ENCODE data around the gene LOXHD1. TPM values are rescaled to one million over a fixed set of nuclear protein-coding genes. Genes with fewer than 3 reads are reported as not detected.
A peak's percentile ranks its signal among the peaks of the same experiment; 100 is the strongest.

LOXHD1 gene
- total RNA-seq, 1 donor from 2014 or later, result 2.8 TPM

DNA sequence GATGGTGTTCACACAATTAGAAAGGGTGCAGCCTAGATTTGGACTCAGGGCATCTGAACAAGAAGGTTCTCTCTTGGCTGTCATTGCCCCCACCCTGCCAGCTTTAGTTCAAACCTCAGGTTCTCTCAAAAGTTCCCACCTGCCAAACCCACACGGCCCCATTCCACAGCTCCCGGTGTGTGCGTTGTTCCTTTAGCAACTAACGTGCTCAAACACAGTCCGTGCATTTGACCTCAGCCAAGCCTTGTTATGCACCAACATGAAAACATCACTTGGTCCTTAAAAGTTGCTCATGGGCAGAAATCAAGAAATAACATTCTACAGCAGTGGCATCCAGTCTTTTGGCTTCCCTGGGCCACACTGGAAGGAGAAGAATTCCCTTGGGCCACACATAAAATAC lies 32.0 kb downstream of the LOXHD1 start:
- no peak for DNase-seq

DNA sequence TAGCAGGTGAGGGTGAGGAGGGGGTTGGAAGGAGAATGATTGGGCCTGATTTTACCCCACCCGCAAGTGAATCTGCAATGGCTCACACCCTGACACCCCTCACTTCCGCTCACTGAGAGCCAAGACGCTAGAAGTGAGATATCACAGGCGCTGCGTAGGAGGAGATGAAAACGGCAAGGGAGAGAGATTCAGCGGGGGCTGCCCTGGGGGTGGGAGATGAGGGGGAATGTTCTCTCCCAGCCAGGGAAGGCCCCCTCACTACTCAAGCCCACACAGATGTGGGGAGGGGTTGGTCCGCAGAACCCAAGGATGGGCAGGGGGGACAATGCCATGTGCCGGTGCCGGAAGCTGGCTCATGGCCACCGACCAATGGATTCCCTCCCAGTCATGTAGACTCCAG lies 32.9 kb downstream of the LOXHD1 start:
- no peak for DNase-seq

- DNase-seq, result no peak
Observed at GRCh38 chr18:46623541-46623940, 33.5 kb downstream of the LOXHD1 start.

DNA sequence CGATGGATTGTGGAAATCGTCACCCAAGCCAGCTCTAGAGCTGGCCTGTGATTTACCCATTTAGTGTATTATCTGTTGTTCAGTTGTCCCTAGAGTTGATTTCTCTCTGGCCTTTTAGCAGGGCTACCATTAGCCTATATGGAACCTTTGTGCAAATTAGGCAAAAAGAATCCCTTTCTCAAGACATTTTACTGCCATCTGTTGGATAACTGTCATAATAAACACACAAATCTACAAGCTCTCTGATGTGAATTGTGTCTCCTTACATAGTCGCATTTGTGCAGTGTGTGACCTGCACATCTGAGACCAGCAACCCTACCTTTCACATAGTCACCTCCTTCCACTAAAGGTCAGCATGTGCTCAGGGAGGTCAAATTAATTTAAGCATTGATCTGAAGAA lies 34.0 kb downstream of the LOXHD1 start:
- peak; percentile 7 for DNase-seq

DNA sequence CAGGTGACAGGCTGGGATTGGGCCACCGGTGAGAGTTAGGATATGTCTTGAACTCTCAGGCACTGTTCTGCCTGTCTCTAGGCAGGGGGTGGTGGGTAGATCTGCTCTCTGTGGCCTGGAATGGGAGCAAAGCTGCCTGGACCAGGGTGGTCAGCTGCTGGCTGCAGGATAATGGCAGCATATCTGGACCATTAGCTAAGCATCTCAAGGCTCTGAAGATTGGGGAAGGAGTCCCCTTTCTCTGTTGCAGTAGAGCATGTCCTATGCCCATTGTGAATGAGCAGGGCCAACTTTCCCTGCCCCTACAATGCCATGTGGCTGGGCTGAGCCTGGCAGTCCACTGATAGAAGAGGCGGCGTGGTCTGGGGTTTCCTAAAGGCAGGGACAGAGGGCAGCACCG lies 34.6 kb downstream of the LOXHD1 start:
- no peak for DNase-seq

GRCh38 chr18:46621871-46622270 lies 35.1 kb downstream of the LOXHD1 start:
- DNase-seq, result no peak

DNA sequence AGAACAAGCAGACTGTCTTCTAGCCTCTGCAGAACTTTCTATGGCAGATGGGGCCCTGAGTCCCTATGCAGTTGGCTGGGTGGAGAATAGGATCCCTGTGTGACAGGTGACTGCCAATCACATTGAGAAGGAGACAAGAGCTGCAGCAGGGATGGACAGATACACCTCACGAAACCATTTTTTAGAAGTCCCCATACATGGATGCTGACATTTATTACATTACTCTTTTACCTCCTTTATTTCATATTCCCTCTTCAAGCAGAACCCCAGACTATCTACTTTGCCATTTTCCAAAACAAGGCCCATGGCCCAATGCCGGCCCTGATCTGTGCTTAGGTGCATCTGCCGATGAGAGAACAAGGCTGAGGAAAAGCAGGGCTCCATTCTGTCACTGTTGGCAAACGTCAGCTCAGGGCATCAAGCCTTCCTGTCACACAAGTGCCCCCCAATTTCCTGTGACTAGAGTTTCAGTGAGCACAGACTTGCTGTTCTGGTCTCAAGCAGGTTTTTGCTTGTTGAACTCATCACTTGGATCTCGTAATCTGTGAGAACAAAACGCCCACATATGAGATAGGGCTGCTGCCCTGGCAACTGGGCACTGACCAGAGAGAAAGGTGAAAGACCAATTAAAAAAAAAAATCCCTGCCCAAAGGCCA lies 35.8 kb downstream of the LOXHD1 start:
- DNase-seq, result no peak

DNA sequence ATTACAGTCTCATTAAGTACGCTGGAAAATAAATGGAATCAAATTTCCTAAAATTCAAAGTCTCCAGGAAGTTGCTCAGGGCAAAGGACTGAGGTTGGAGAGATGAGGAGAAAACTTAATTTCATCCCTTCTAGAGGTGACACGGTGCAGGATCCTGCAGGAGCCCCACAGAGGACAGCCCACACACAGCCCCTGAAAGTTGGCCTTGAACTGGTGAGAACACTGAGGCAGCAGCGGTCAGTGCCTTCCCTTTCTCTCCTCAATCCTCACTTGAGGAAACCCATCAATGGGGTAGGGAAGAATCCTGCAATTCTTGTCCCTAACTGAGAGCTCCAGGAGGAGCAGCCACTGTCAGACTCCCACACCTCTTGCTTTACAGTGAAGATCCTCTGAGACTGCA lies 37.5 kb downstream of the LOXHD1 start:
- DNase-seq, result no peak

- no peak for DNase-seq
Observed at GRCh38 chr18:46615720-46616119, 41.3 kb downstream of the LOXHD1 start.

GRCh38 chr18:46609048-46609447 lies 48.0 kb downstream of the LOXHD1 start:
- DNase-seq, result no peak

- DNase-seq, result no peak
Observed at GRCh38 chr18:46607926-46608325, 49.1 kb downstream of the LOXHD1 start.

GRCh38 chr18:46601141-46601805 lies 55.7 kb downstream of the LOXHD1 start:
- no peak for DNase-seq

DNA sequence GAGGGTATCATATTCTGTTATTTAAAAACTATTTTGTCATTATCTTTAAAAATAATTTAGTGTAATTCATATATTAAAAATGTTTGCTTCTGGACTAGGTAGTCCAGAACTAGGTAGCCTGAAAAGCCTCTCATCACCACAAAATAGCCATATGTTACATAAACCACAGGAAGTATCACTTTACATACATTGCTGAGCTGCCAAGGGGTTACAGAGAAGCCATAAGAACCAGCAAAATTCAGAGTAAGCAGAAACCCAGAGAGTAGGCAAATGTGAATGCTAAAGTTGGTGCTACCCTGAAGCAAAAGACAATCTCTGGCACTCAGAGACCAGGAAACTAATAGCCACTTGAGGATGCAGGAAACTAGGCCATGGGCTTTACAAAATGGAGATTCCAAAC lies 60.9 kb downstream of the LOXHD1 start:
- no peak for DNase-seq

GRCh38 chr18:46591783-46592391 lies 65.1 kb downstream of the LOXHD1 start:
- DNase-seq, result no peak

DNA sequence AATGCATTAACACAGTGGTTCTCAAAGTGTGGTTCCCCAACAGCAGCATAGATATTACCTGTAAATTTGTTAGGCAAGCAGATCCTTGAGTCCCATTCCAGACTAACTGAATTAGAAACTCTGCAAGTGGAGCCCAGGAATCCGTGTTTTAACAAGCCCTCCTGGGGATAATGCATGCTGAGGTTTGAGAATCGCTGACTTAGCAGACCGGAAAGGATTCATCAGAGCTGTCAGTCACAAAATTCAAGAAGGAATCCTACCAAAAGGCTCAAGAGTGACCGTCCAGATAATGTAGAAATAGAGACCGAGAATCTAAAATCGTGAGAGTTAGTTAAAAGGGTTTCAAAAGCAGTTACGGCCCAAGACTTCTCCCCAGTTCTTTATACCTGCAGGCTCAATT lies 66.9 kb downstream of the LOXHD1 start:
- DNase-seq, result no peak

GRCh38 chr18:46588971-46589660 lies 67.9 kb downstream of the LOXHD1 start:
- no peak for DNase-seq

DNA sequence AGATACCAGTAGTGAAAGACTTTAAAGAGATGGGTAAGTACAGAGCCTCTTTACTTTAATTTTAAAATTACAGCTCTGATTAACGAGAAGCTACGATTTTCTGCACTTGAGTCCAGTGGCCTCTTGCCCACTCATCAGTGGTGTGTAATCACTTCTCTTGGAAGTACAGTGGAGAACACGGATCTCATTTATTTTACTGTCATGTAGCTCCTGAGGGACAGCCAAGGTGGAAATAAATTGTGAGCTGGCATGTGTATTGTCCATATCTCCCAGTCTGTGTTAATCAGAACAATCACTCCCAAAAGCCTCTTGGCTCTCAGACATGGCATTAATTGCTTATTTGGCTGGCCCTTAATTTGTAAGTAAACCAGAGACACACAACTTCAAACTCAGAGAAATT lies 69.4 kb downstream of the LOXHD1 start:
- no peak for DNase-seq

DNA sequence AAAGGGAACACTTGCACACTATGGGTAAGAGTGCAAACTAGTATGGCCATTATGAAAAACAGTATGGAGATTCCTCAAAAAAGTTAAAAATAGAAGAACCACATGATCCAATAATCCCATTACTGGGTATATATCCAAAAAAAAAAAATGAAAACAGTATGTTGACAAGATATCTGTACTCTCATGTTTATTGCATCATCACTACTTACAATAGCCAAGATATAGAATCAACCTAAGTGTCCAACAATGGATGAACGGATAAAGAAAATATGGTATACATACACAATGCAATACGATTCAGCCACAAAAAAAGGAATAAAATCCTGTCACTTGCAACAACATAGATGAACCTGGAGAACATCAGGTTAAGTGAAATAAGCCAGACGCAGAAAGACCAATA lies 73.3 kb downstream of the LOXHD1 start:
- no peak for DNase-seq

- DNase-seq, result no peak
Observed at GRCh38 chr18:46581648-46582047, 75.4 kb downstream of the LOXHD1 start.

DNA sequence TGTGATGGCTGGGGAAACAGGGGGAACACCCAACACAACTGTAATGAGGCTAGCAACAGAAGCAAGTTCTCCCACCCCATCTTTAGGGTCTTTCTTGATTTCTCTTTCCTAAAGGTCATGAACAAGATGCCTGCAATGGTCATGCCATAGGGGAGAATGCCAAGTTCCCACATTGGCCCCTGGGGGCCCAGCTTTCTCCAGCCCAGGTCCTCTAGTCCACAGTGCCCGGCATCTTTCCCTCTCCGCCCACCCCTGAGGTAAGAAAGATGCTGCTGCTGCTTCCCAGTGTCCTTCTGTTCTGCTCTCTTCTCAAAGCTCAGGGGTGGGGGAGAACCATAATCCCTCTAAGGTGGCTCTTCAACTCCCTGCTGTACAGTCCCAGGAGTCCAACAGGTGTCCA lies 78.0 kb downstream of the LOXHD1 start:
- no peak for DNase-seq

GRCh38 chr18:46577546-46577945 lies 79.5 kb downstream of the LOXHD1 start:
- DNase-seq, result no peak

DNA sequence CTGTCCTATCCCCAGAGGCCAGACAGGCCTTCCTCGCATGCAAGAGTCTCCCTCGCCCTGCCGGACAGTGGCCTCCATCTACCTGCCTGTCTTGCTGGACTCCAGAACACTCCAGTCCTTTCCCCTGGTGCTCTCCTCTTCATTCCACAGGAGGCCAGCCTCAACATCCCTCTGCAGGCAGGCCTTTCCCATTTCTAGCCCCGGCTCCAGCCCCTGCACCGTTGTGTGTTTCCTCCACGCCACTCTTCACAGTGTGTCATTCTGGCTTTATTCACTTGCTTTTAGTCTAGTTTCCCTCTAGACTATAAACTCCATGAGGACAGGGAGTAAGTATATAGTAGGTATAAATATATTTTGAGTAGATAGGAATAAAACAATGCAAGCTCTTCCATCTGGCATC lies 81.2 kb downstream of the LOXHD1 start:
- no peak for DNase-seq

GRCh38 chr18:46574743-46575115 lies 82.3 kb downstream of the LOXHD1 start:
- no peak for DNase-seq
